Measurements from ENCODE around the gene DOHH. TPM values are rescaled to one million over a fixed set of nuclear protein-coding genes. Genes with fewer than 3 reads are reported as not detected.

The DOHH gene
- total and polyA plus RNA-seq, 2 donors (not counting 3 experiments of a cell fraction or from before 2014, with no cell fraction given): 8.7 to 15.2 TPM

DNA sequence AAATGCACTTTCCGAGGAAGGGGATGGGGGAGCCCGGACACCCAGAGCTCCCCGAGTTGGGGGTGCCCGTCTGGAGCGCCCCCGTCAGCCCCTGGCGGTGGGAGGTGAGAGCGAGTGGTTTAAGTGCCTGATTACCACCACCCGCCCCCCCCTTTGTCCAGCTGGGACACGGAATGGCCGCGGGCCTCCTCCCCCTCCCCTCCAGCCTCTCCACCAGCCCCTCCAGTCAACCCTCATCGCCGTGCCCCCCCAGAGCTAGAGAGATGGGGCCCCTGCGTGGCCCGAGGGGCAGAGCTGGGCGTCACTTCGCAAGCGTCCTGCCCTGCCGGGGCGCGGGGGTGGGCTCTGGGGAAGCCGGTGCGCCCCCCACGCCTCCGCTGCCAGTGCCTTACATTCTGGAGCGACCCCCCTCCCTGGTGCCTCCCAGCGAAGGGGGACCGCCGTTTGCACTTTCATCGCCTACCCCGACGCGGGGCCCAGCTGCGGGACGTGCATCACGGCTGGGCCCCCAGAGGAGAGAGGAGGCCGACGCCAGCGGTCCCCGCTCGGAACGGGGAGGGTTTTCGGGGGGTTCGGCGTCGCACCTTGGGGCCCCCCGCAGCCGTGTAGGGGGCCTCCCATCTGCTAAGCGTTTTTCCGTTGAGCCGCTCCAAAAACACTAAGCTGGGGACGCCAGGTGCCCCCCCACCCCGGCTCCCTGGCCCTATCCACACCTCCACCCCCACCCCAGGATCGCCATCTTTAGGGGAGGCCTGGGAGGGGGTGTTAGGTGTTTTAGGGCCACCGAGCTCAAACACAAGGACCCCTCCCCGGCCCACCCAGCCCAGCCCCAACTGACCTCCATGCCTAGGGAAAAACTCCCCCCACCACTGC is 36.5 kb downstream of the DOHH start:
- no peak overlapping the region for H3K9ac ChIP-seq (replicated peaks; ENCODE audit: extremely low read depth, insufficient read depth, low read length)
- no peaks in the 10 kb centered on the region for H3K79me2 ChIP-seq (ENCODE audit: control insufficient read depth, insufficient read depth, low read length)
- H3K4me3 ChIP-seq (replicated peaks in 1 of 3; ENCODE audit: insufficient read depth in 1 of 3, low read depth in 1 of 3, low read length in 3 of 3): no peak overlapping the region
- no TSS peak for BruUV-seq (replicated peaks)
- DNase-seq (ENCODE audit: low read depth, low spot score) (no peak), FAIRE-seq (no peak)
- H3K27ac ChIP-seq (ENCODE audit: insufficient read depth, low read depth, low read length): no peak overlapping the region
- POLR2A ChIA-PET: no interaction called here
- no peak overlapping the region for H2AFZ ChIP-seq (ENCODE audit: low read depth, low read length)
- no peaks in the 10 kb centered on the region for H3K9me1 ChIP-seq (replicated peaks; ENCODE audit: control insufficient read depth, extremely low read depth, insufficient read depth, low read length)
- dilution Hi-C loops (cut with MboI; ENCODE audit: extremely low pct_ligation_motif_present, low sequenced_read_pairs): no loop called here
- TF ChIP-seq EZH2 (IDR thresholded peaks at IDR 0.05; ENCODE audit: borderline replicate concordance, low read depth, low read length, severe bottlenecking): no peak
- TF ChIP-seq JUN (IDR thresholded peaks at IDR 0.05; ENCODE audit: borderline replicate concordance, insufficient read depth, insufficient read length, low read depth): no peak
- TF ChIP-seq POLR2AphosphoS5 (IDR thresholded peaks at IDR 0.05; ENCODE audit: insufficient read depth, low read depth, low read length): no peak
- TF ChIP-seq, protein P1, sequence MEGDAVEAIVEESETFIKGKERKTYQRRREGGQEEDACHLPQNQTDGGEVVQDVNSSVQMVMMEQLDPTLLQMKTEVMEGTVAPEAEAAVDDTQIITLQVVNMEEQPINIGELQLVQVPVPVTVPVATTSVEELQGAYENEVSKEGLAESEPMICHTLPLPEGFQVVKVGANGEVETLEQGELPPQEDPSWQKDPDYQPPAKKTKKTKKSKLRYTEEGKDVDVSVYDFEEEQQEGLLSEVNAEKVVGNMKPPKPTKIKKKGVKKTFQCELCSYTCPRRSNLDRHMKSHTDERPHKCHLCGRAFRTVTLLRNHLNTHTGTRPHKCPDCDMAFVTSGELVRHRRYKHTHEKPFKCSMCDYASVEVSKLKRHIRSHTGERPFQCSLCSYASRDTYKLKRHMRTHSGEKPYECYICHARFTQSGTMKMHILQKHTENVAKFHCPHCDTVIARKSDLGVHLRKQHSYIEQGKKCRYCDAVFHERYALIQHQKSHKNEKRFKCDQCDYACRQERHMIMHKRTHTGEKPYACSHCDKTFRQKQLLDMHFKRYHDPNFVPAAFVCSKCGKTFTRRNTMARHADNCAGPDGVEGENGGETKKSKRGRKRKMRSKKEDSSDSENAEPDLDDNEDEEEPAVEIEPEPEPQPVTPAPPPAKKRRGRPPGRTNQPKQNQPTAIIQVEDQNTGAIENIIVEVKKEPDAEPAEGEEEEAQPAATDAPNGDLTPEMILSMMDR (IDR thresholded peaks at IDR 0.05; ENCODE audit: extremely low read depth in 1 of 2, insufficient read depth in 1 of 2, low read depth in 1 of 2, low read length in 2 of 2): no peak
- no peak for TF ChIP-seq POLR2A (IDR thresholded peaks at IDR 0.05; ENCODE audit: low read depth, low read length)
- TF ChIP-seq FOS (IDR thresholded peaks at IDR 0.05; ENCODE audit: borderline replicate concordance, insufficient read depth, low read length): no peak
- TF ChIP-seq, protein P2, sequence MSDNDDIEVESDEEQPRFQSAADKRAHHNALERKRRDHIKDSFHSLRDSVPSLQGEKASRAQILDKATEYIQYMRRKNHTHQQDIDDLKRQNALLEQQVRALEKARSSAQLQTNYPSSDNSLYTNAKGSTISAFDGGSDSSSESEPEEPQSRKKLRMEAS (IDR thresholded peaks at IDR 0.05; ENCODE audit: insufficient read depth, insufficient read length): no peak
- no peak for TF ChIP-seq MYC (IDR thresholded peaks at IDR 0.05; ENCODE audit: low read depth, low read length)
- TF ChIP-seq GATA2 (IDR thresholded peaks at IDR 0.05; ENCODE audit: insufficient read depth, insufficient read length, low read depth, low read length): no peak
- intact Hi-C loops (cut with micrococcal nuclease): no loop called here
- no peaks in the 10 kb centered on the region for H3K9me3 ChIP-seq (replicated peaks; ENCODE audit: control insufficient read depth, insufficient read depth, low read length)
- no peak overlapping the region for H3K4me2 ChIP-seq (ENCODE audit: insufficient read depth, low read length)
- no peaks in the 10 kb centered on the region for H4K20me1 ChIP-seq (replicated peaks; ENCODE audit: control insufficient read depth, extremely low read depth, insufficient read depth, low read length)
- CTCF ChIA-PET: interaction anchor here (1.1 kb wide), 1 partner anchor 9 kb away, joined by 4 read pairs; no protein-coding TSS in a partner anchor
- no peaks in the 10 kb centered on the region for H3K27me3 ChIP-seq (ENCODE audit: control insufficient read depth in 2 of 2, insufficient read depth in 2 of 2, low read length in 2 of 2)
- peaks cover 12% of the 10 kb centered on the region for H3K4me1 ChIP-seq (ENCODE audit: control insufficient read depth, extremely low read depth, insufficient read depth, low read length)
- H3K36me3 ChIP-seq (ENCODE audit: control insufficient read depth in 2 of 2, extremely low read depth in 1 of 2, insufficient read depth in 2 of 2, low read length in 2 of 2): peaks cover 0 to 8% of the 10 kb centered on the region in 2 experiments

Measured in endothelial cell of umbilical vein (primary cell).